K562 (cell line): ENCODE data around the gene WFIKKN1. TPM values are rescaled to one million over a fixed set of nuclear protein-coding genes. Genes with fewer than 3 reads are reported as not detected.

ENCODE experiments used
- E2F6 ChIP-seq, 2 experiments: IDR thresholded peaks; 2 replicates each; pipeline ENCODE4 v1.6.1; 2011; ENCODE audit warnings: borderline replicate concordance in 1 of 2, control low read depth in 1 of 2, low read depth in 1 of 2, low read length in 1 of 2, mild to moderate bottlenecking in 1 of 2, mixed read lengths in 1 of 2, moderate library complexity in 1 of 2; ENCODE audit not compliant: insufficient read depth in 1 of 2, insufficient read length in 1 of 2, poor library complexity in 1 of 2, severe bottlenecking in 1 of 2; ENCODE audit errors: extremely low read depth in 1 of 2
- NFIC ChIP-seq: fragments of 450-650 bp; IDR thresholded peaks from 2 replicates; pipeline ENCODE4 v1.6.1; 2017; ENCODE audit warnings: mild to moderate bottlenecking, inconsistent platforms
- ZNF263 ChIP-seq: sonication (generic); formaldehyde crosslinking; IDR thresholded peaks from 2 replicates; pipeline ENCODE4 v1.8.0; 2022; ENCODE audit warnings: mild to moderate bottlenecking, missing genetic modification reagents, borderline replicate concordance
- ZNF609 ChIP-seq: sonication (generic); formaldehyde crosslinking; IDR thresholded peaks from 2 replicates; pipeline ENCODE4 v1.8.1; 2023; ENCODE audit warnings: missing genetic modification reagents, mild to moderate bottlenecking, borderline replicate concordance
- polyA plus RNA-seq, 8 experiments: library from polyadenylated mRNA; depleted of rRNA in 4 of 8; stranded (reverse) in 5 of 8; unstranded in 3 of 8; fragments of >200 nt; fragmentation: Nextera tagmentation in 2 of 8; fragmentation: Illumina TruSeq in 1 of 8; extraction: Ambion mirVana in 2 of 8; extraction: Trizol in 1 of 8; gene quantifications; 2 replicates each; pipeline versions ENCODE4 v1.2.1 to v1.2.3, GENCODE V29; 2011 to 2014; ENCODE audit warnings: inconsistent platforms in 1 of 8, missing spikeins in 1 of 8
- total RNA-seq, 7 experiments: library from RNA; depleted of rRNA in 6 of 7; stranded (reverse); fragments of >200 nt in 6 of 7; fragmentation: Illumina TruSeq in 2 of 7; extraction: Trizol in 2 of 7; gene quantifications; 2 replicates each; pipeline versions ENCODE4 v1.2.1 to v1.2.3, GENCODE V29; 2011 to 2021; ENCODE audit warnings: low replicate concordance in 1 of 7
- TF ChIP-seq, protein P1 (sequence below): sonication (generic); formaldehyde crosslinking; IDR thresholded peaks from 2 replicates; pipeline ENCODE4 v1.8.1; 2023; ENCODE audit warnings: mild to moderate bottlenecking, missing genetic modification reagents

Gene WFIKKN1
- total and polyA plus RNA-seq, 9 of the 15 experiments (the other 6 are each of a cell fraction or from before 2014, with no cell fraction given): 0.14 to 1.1 (median 0.50) TPM; not detected in 4

DNA sequence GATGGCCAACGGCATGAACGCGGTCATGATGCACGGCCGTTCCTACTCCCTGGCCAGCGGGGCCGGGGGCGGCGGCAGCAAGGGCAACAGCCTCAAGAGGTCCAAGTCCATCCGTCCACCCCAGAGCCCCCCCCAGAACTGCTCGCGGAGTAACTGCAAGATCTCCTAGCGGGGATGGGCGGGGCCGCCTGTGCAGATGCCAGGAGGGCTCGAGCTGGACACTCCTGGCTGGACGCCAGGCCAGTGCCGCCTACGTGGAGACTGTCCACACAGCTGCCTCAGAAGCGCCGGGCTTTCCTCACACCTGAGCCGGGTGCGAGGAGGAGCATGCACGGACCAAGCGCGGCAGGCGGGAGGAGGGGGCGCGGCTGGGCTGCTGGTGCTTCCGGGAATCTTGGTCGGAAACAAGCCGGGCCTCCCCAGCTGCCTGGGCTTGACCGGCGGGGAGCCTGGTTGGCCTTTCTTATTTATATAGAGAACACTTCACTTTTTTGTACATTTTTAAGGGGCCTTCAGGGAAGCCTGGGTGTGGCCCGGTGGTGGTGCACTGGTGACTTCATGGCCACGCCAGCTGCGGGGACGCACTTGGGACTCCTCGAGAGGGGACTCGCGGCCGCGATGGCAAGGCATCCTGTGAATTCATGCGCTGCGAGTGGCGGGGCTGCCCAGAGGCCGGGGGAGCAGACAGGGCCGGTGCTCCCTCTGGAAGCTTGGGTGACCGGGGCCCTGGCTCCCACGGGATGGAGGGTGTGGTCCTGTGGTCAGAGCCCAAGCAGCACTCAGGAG lies 3.1 kb upstream of the WFIKKN1 start (continued):
- TF ChIP-seq ZNF609 (CRISPR knock-in tag): no peak
- peak in 1 of 2 experiments; percentile 53 for TF ChIP-seq E2F6 (IDR thresholded peaks at IDR 0.05; ENCODE audit: borderline replicate concordance in 1 of 2, extremely low read depth in 1 of 2, insufficient read depth in 1 of 2, insufficient read length in 1 of 2, low read depth in 1 of 2, low read length in 1 of 2, poor library complexity in 1 of 2, severe bottlenecking in 1 of 2)
- 0 out of 2 replicates have a peak, but pooled peaks have one; percentile 19 for TF ChIP-seq ZNF263
- TF ChIP-seq NFIC: peak; percentile 88
- TF ChIP-seq, protein P1, sequence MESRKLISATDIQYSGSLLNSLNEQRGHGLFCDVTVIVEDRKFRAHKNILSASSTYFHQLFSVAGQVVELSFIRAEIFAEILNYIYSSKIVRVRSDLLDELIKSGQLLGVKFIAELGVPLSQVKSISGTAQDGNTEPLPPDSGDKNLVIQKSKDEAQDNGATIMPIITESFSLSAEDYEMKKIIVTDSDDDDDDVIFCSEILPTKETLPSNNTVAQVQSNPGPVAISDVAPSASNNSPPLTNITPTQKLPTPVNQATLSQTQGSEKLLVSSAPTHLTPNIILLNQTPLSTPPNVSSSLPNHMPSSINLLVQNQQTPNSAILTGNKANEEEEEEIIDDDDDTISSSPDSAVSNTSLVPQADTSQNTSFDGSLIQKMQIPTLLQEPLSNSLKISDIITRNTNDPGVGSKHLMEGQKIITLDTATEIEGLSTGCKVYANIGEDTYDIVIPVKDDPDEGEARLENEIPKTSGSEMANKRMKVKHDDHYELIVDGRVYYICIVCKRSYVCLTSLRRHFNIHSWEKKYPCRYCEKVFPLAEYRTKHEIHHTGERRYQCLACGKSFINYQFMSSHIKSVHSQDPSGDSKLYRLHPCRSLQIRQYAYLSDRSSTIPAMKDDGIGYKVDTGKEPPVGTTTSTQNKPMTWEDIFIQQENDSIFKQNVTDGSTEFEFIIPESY: peak; percentile 99
